ENCODE data around the gene NCAPH2. TPM values are rescaled to one million over a fixed set of nuclear protein-coding genes. Genes with fewer than 3 reads are reported as not detected.
A peak's percentile ranks its signal among the peaks of the same experiment; 100 is the strongest.

The NCAPH2 gene
- total RNA-seq, 4 donors from 2014 or later, result 51.7 to 155 (median 55.4) TPM

GRCh38 chr22:50481045-50481439 lies 27.0 kb upstream of the NCAPH2 start:
- peaks cover 12 to 18% of the 10 kb centered on the region in 2 donors for H3K27me3 ChIP-seq
- H3K9me3 ChIP-seq, result no peaks in the 10 kb centered on the region
- intact Hi-C loops (cut with DNase I; ENCODE audit: low total_unique reads), result no loop called here
- no peak for DNase-seq
- peak overlapping the region in 1 of 2 donors; percentile 20 for H3K4me3 ChIP-seq
- H3K4me1 ChIP-seq, result no peaks in the 10 kb centered on the region
- no peak for TF ChIP-seq CTCF (IDR thresholded peaks at IDR 0.05)
- TF ChIP-seq POLR2A (IDR thresholded peaks at IDR 0.05), result no peak
- no peaks in the 10 kb centered on the region for H3K36me3 ChIP-seq
- H3K27ac ChIP-seq, result no peak overlapping the region

GRCh38 chr22:50481440-50482106 lies 26.5 kb upstream of the NCAPH2 start, which contains the start of gene ADM2:
Gene ADM2 (plus strand): TSS chr22:50481543. CDS start chr22:50481848, 305 bp downstream.
- no peaks in the 10 kb centered on the region for H3K36me3 ChIP-seq
- peaks cover 12 to 18% of the 10 kb centered on the region in 2 donors for H3K27me3 ChIP-seq
- no peak for DNase-seq
- no peak within 1 kb of the TSS for H3K27ac ChIP-seq
- TF ChIP-seq POLR2A (IDR thresholded peaks at IDR 0.05) (no peak), CTCF (IDR thresholded peaks at IDR 0.05) (no peak)
- H3K4me3 ChIP-seq, result peak within 1 kb of the TSS in 1 of 2 donors; percentile 20
- intact Hi-C loops (cut with DNase I; ENCODE audit: low total_unique reads), result no loop called here
- H3K9me3 ChIP-seq, result no peaks in the 10 kb centered on the region
- no peaks in the 10 kb centered on the region for H3K4me1 ChIP-seq

GRCh38 chr22:50482107-50483074 lies 25.6 kb upstream of the NCAPH2 start:
- Histone ChIP-seq H3K36me3 (no peaks in the 10 kb centered on the region), H3K27ac (no peak overlapping the region), H3K9me3 (no peaks in the 10 kb centered on the region), H3K4me1 (no peaks in the 10 kb centered on the region), H3K4me3 (no peak overlapping the region), H3K27me3 (peaks cover 12 to 18% of the 10 kb centered on the region in 2 donors)
- TF ChIP-seq CTCF (IDR thresholded peaks at IDR 0.05), result no peak
- intact Hi-C loops (cut with DNase I; ENCODE audit: low total_unique reads), result no loop called here
- no peak for DNase-seq

- Histone ChIP-seq H3K4me3 (no peak overlapping the region), H3K27me3 (peaks cover 12 to 18% of the 10 kb centered on the region in 2 donors), H3K36me3 (no peaks in the 10 kb centered on the region), H3K4me1 (no peaks in the 10 kb centered on the region), H3K27ac (no peak overlapping the region), H3K9me3 (no peaks in the 10 kb centered on the region)
- TF ChIP-seq CTCF (IDR thresholded peaks at IDR 0.05) (no peak), POLR2A (IDR thresholded peaks at IDR 0.05) (no peak)
- intact Hi-C loops (cut with DNase I; ENCODE audit: low total_unique reads), result no loop called here
- no peak for DNase-seq
Measured at GRCh38 chr22:50483106-50483505, 24.9 kb upstream of the NCAPH2 start.

GRCh38 chr22:50483556-50483955 lies 24.5 kb upstream of the NCAPH2 start:
- no peak overlapping the region for H3K4me3 ChIP-seq
- no peaks in the 10 kb centered on the region for H3K36me3 ChIP-seq
- TF ChIP-seq POLR2A (IDR thresholded peaks at IDR 0.05) (no peak), CTCF (IDR thresholded peaks at IDR 0.05) (no peak)
- intact Hi-C loops (cut with DNase I; ENCODE audit: low total_unique reads), result no loop called here
- peaks cover 12 to 18% of the 10 kb centered on the region in 2 donors for H3K27me3 ChIP-seq
- H3K4me1 ChIP-seq, result no peaks in the 10 kb centered on the region
- no peak for DNase-seq
- H3K27ac ChIP-seq, result no peak overlapping the region
- H3K9me3 ChIP-seq, result no peaks in the 10 kb centered on the region

All from uterus (tissue), 4 donors.